Uterus (tissue), 2 donors: ENCODE results near the gene SEC63.

ENCODE experiments used
- POLR2A ChIP-seq, 2 donors: fragments of 450-650 bp; IDR thresholded peaks; one replicate each; pipeline ENCODE4 v1.6.1; 2016; ENCODE audit warnings: antibody characterized with exemption in 2 of 2, mild to moderate bottlenecking in 1 of 2, moderate library complexity in 1 of 2
- TF ChIP-seq, protein P1 (sequence below), 4 experiments: fragments of 200-600 bp in 2 of 4; fragments of 450-650 bp in 2 of 4; sonication (generic) in 2 of 4; IDR thresholded peaks; one replicate each; pipeline ENCODE4 v1.5.1; 2016 to 2019; ENCODE audit warnings: antibody characterized with exemption in 4 of 4, mild to moderate bottlenecking in 2 of 4, moderate library complexity in 1 of 4

DNA sequence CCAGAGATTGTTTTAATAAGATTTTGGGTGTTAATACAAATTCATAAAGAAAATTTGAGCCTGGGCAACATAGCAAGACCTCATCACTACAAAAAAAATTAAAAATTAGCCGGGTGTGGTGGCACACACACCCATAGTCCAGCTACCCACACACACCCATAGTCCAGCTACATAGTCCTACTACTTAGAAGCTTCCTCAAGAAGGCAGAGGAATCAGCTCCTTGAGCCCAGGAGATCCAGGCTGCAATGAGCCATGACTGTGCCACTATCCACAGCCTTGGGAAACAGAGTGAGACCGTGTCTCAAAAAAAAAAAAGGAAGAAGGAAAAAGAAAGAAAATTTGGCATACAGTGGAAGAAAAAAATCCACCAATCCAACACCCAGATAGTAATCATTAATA lies 16.8 kb downstream of the SEC63 start:
- TF ChIP-seq POLR2A (IDR thresholded peaks at IDR 0.05), result no peak
- TF ChIP-seq, protein P1, sequence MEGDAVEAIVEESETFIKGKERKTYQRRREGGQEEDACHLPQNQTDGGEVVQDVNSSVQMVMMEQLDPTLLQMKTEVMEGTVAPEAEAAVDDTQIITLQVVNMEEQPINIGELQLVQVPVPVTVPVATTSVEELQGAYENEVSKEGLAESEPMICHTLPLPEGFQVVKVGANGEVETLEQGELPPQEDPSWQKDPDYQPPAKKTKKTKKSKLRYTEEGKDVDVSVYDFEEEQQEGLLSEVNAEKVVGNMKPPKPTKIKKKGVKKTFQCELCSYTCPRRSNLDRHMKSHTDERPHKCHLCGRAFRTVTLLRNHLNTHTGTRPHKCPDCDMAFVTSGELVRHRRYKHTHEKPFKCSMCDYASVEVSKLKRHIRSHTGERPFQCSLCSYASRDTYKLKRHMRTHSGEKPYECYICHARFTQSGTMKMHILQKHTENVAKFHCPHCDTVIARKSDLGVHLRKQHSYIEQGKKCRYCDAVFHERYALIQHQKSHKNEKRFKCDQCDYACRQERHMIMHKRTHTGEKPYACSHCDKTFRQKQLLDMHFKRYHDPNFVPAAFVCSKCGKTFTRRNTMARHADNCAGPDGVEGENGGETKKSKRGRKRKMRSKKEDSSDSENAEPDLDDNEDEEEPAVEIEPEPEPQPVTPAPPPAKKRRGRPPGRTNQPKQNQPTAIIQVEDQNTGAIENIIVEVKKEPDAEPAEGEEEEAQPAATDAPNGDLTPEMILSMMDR (IDR thresholded peaks at IDR 0.05), result no peak
